H9 (cell line): ENCODE measurements around the gene RNU1-4. TPM values are rescaled to one million over a fixed set of nuclear protein-coding genes. Genes with fewer than 3 reads are reported as not detected.
"Not testable (repeated sequence)": the region's sequence is repeated elsewhere in the genome, so short reads cannot be mapped to it uniquely, and the experiment has no call there.

Experiments
- DNase-seq: peaks from one replicate; pipeline ENCODE4 v3.0.0-alpha.2; 2017
- H2AFZ ChIP-seq: one replicate; pipeline ENCODE4 v1.6.1; 2013; ENCODE audit warnings: mild to moderate bottlenecking, low read length, control low read depth, moderate library complexity
- H2AK5ac ChIP-seq: 2 replicates; pipeline ENCODE4 v1.6.1; 2013; ENCODE audit warnings: low read length, control low read depth, mixed read lengths; ENCODE audit not compliant: insufficient read length
- H2BK120ac ChIP-seq: one replicate; pipeline ENCODE4 v1.6.1; 2013; ENCODE audit warnings: low read depth, mild to moderate bottlenecking, low read length, control low read depth, inconsistent platforms; ENCODE audit not compliant: poor library complexity, severe bottlenecking
- H2BK12ac ChIP-seq: 2 replicates; pipeline ENCODE4 v1.6.1; 2013; ENCODE audit warnings: low read length, control low read depth, mixed read lengths, low read depth; ENCODE audit not compliant: insufficient read length
- H2BK15ac ChIP-seq: 2 replicates; pipeline ENCODE4 v1.6.1; 2013; ENCODE audit warnings: low read depth, low read length, control low read depth
- H2BK20ac ChIP-seq: one replicate; pipeline ENCODE4 v1.6.1; 2013; ENCODE audit warnings: low read depth, mild to moderate bottlenecking, low read length, control low read depth, inconsistent platforms; ENCODE audit not compliant: poor library complexity, severe bottlenecking
- H2BK5ac ChIP-seq: 2 replicates; pipeline ENCODE4 v1.6.1; 2013; ENCODE audit warnings: low read length, control low read depth, mixed read lengths; ENCODE audit not compliant: insufficient read length
- H3K14ac ChIP-seq: 2 replicates; pipeline ENCODE4 v1.6.1; 2013; ENCODE audit warnings: low read length, control low read depth; ENCODE audit not compliant: insufficient read depth
- H3K18ac ChIP-seq: 2 replicates; pipeline ENCODE4 v1.6.1; 2013; ENCODE audit warnings: low read depth, mild to moderate bottlenecking, mixed read lengths, low read length, control low read depth; ENCODE audit not compliant: insufficient read length
- H3K23ac ChIP-seq: 2 replicates; pipeline ENCODE4 v1.6.1; 2013; ENCODE audit warnings: low read length, control low read depth, mixed read lengths, low read depth; ENCODE audit not compliant: insufficient read length
- H3K23me2 ChIP-seq: 2 replicates; pipeline ENCODE4 v1.6.1; 2013; ENCODE audit warnings: low read depth, mild to moderate bottlenecking, mixed read lengths, low read length, control low read depth; ENCODE audit not compliant: insufficient read length, poor library complexity, severe bottlenecking
- H3K27ac ChIP-seq: 2 replicates; pipeline ENCODE4 v1.5.1; 2013; ENCODE audit warnings: low read length, control low read depth, mixed read lengths, low read depth; ENCODE audit not compliant: insufficient read length
- H3K27me3 ChIP-seq: 2 replicates; pipeline ENCODE4 v1.6.1; 2013; ENCODE audit warnings: low read length, control low read depth, inconsistent platforms; ENCODE audit not compliant: insufficient read depth
- H3K4ac ChIP-seq: 2 replicates; pipeline ENCODE4 v1.6.1; 2013; ENCODE audit warnings: low read depth, mild to moderate bottlenecking, control low read depth, inconsistent platforms, low read length, moderate library complexity
- H3K4me1 ChIP-seq: 2 replicates; pipeline ENCODE4 v1.6.1; 2013; ENCODE audit warnings: low read length, control low read depth, inconsistent platforms; ENCODE audit not compliant: insufficient read depth
- H3K4me2 ChIP-seq: 2 replicates; pipeline ENCODE4 v1.6.1; 2013; ENCODE audit warnings: low read length, control low read depth, mixed read lengths; ENCODE audit not compliant: insufficient read length, insufficient read depth
- H3K56ac ChIP-seq: 2 replicates; pipeline ENCODE4 v1.6.1; 2013; ENCODE audit warnings: low read depth, mild to moderate bottlenecking, mixed read lengths, low read length, control low read depth; ENCODE audit not compliant: insufficient read length
- H3K79me1 ChIP-seq: 2 replicates; pipeline ENCODE4 v1.6.1; 2013; ENCODE audit warnings: low read depth, mild to moderate bottlenecking, moderate library complexity, low read length, control low read depth, inconsistent platforms; ENCODE audit not compliant: insufficient read depth, poor library complexity, severe bottlenecking
- H3K79me2 ChIP-seq: 2 replicates; pipeline ENCODE4 v1.6.1; 2013; ENCODE audit warnings: low read length, control low read depth, inconsistent platforms; ENCODE audit not compliant: insufficient read depth
- H3K9ac ChIP-seq: 2 replicates; pipeline ENCODE4 v1.6.1; 2013; ENCODE audit warnings: low read length, control low read depth, mixed read lengths; ENCODE audit not compliant: insufficient read length; ENCODE audit errors: extremely low read depth
- H3K9me3 ChIP-seq: one replicate; pipeline ENCODE4 v1.6.1; 2013; ENCODE audit warnings: low read depth, low read length, inconsistent platforms; ENCODE audit not compliant: control insufficient read depth
- H3T11ph ChIP-seq: one replicate; pipeline ENCODE4 v1.6.1; 2013; ENCODE audit warnings: mild to moderate bottlenecking, low read length, control low read depth, inconsistent platforms
- H4K20me1 ChIP-seq: one replicate; pipeline ENCODE4 v1.6.1; 2013; ENCODE audit not compliant: control insufficient read depth, insufficient read length, insufficient read depth
- H4K5ac ChIP-seq: 2 replicates; pipeline ENCODE4 v1.6.1; 2013; ENCODE audit warnings: low read depth, mild to moderate bottlenecking, mixed read lengths, low read length, control low read depth; ENCODE audit not compliant: insufficient read length
- H4K8ac ChIP-seq: replicated peaks from 2 replicates; pipeline ENCODE4 v1.6.1; 2013; ENCODE audit warnings: low read length, control low read depth, mixed read lengths, low read depth; ENCODE audit not compliant: insufficient read length
- H4K91ac ChIP-seq: 2 replicates; pipeline ENCODE4 v1.6.1; 2013; ENCODE audit warnings: low read depth, mild to moderate bottlenecking, moderate library complexity, mixed read lengths, low read length, control low read depth; ENCODE audit not compliant: insufficient read length
- H3K27ac Mint-ChIP-seq, 3 experiments: 2 replicates in 2 of 3; 3 replicates in 1 of 3; pipeline ENCODE4 v1.8.0; 2020 to 2021; ENCODE audit warnings: mixed read lengths in 3 of 3, mild to moderate bottlenecking in 1 of 3, moderate library complexity in 1 of 3
- H3K27me3 Mint-ChIP-seq: 2 replicates; pipeline ENCODE4 v1.8.0; 2021; ENCODE audit warnings: low read depth, mild to moderate bottlenecking, moderate library complexity, mixed read lengths
- H3K36me3 Mint-ChIP-seq, 3 experiments: 2 replicates in 2 of 3; 3 replicates in 1 of 3; pipeline ENCODE4 v1.8.0; 2020 to 2021; ENCODE audit warnings: low read depth in 3 of 3, mixed read lengths in 3 of 3; ENCODE audit not compliant: insufficient read depth in 1 of 3
- H3K4me1 Mint-ChIP-seq, 2 experiments: 2 replicates each; pipeline ENCODE4 v1.8.0; 2020; ENCODE audit warnings: mixed read lengths in 2 of 2
- H3K4me3 Mint-ChIP-seq, 2 experiments: 2 replicates in 1 of 2; 3 replicates in 1 of 2; pipeline ENCODE4 v1.8.0; 2020 to 2021; ENCODE audit warnings: mild to moderate bottlenecking in 2 of 2, mixed read lengths in 2 of 2, moderate library complexity in 1 of 2
- H3K9me3 Mint-ChIP-seq, 2 experiments: 2 replicates in 1 of 2; 3 replicates in 1 of 2; pipeline ENCODE4 v1.8.0; 2020; ENCODE audit warnings: mild to moderate bottlenecking in 2 of 2, mixed read lengths in 2 of 2, moderate library complexity in 1 of 2
- WGBS: extraction: QIAGEN DNeasy Blood & Tissue Kit; methylation state at CpG from one replicate; pipeline ENCODE4 v1.1.7; 2013; ENCODE audit warnings: missing lambda C conversion rate, low lambda C conversion rate, mixed read lengths; ENCODE audit not compliant: insufficient read length; ENCODE audit errors: extremely low coverage; 5-methylcytosine and 5-hydroxymethylcytosine counted together
- total RNA-seq: library from RNA; stranded (reverse); gene quantifications from 2 replicates; pipeline ENCODE4 v1.2.1, GENCODE V29; 2021

The RNU1-4 gene
- total RNA-seq, 1 experiment from 2014 or later = 2,051 TPM

- not testable (repeated sequence) for H3K23me2 ChIP-seq, H2BK12ac ChIP-seq, H4K91ac ChIP-seq, H2BK120ac ChIP-seq, H3K4me1 ChIP-seq, H4K5ac ChIP-seq, H2BK15ac ChIP-seq, H2AFZ ChIP-seq, H3K79me2 ChIP-seq, H3K4me1 Mint-ChIP-seq, H2AK5ac ChIP-seq, H3K23ac ChIP-seq, H3T11ph ChIP-seq, H3K27ac ChIP-seq, H3K27me3 ChIP-seq, H3K56ac ChIP-seq, H3K4me3 Mint-ChIP-seq, H3K36me3 Mint-ChIP-seq, H3K4ac ChIP-seq, H3K9ac ChIP-seq, H2BK20ac ChIP-seq, H3K4me2 ChIP-seq, H4K20me1 ChIP-seq, H3K14ac ChIP-seq, H3K9me3 Mint-ChIP-seq, H3K18ac ChIP-seq, H3K79me1 ChIP-seq, H4K8ac ChIP-seq, H2BK5ac ChIP-seq, H3K27ac Mint-ChIP-seq, H3K9me3 ChIP-seq
- peaks cover 23% of the 10 kb centered on the region for H3K27me3 Mint-ChIP-seq
- DNase-seq = peak; percentile 20
- WGBS = no CpG with 5 or more reads among the region's 5 CpGs
Observed at GRCh38 chr1:16779525-16779924, 39.2 kb downstream of the RNU1-4 start.

DNA sequence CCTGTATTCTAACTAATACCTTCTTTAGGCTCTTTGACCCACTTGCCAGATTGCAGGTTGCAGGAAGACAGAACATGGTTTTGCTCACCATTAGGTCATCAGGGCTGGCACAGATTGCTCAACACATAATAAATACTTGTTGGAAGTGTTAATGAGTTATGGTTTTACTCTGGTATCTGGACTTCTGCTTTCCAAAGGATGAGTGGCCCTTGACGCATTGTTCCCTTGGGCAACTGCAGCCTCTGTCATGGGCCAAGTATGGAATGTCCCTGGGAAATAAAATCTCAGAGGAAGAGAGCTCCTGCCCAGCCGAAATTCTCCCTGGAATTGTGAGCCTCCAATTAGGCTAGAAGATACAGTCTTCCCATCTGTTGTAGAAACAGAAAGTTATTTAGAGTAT is 40.7 kb downstream of the RNU1-4 start:
- H2BK20ac ChIP-seq, H2BK15ac ChIP-seq, H2BK12ac ChIP-seq, H4K8ac ChIP-seq, H3K79me2 ChIP-seq, H3K4me1 ChIP-seq, H4K20me1 ChIP-seq, H3K4me2 ChIP-seq, H3K27me3 ChIP-seq, H3K4me3 Mint-ChIP-seq, H2AFZ ChIP-seq, H3K9me3 Mint-ChIP-seq, H2AK5ac ChIP-seq, H3K14ac ChIP-seq, H3K9me3 ChIP-seq, H3K4ac ChIP-seq, H3K18ac ChIP-seq, H4K91ac ChIP-seq, H3K27ac Mint-ChIP-seq, H4K5ac ChIP-seq, H3K4me1 Mint-ChIP-seq, H3K27ac ChIP-seq, H2BK120ac ChIP-seq, H3K23ac ChIP-seq, H3K79me1 ChIP-seq, H3K36me3 Mint-ChIP-seq, DNase-seq, H2BK5ac ChIP-seq, H3K23me2 ChIP-seq, H3K56ac ChIP-seq, H3T11ph ChIP-seq, H3K9ac ChIP-seq: not testable (repeated sequence)
- WGBS = no CpG with 5 or more reads among the region's 2 CpGs
- peaks cover 23% of the 10 kb centered on the region for H3K27me3 Mint-ChIP-seq
